MM.1S (cell line): ENCODE measurements around the gene KSR1.

ENCODE experiments used
- DNase-seq: peaks from one replicate; pipeline ENCODE4 v3.0.0-alpha.2; 2015
- H2AFZ ChIP-seq: fragments of 300-600 bp; sonication (generic); 2 replicates; pipeline ENCODE4 v1.6.0; 2016; ENCODE audit warnings: antibody characterized with exemption, low read length
- H3F3A ChIP-seq: fragments of 300-600 bp; sonication (generic); 2 replicates; pipeline ENCODE4 v1.6.1; 2016; ENCODE audit warnings: mild to moderate bottlenecking, antibody characterized with exemption, low read length, moderate library complexity, mixed read lengths; ENCODE audit not compliant: insufficient read depth
- H3K27ac ChIP-seq: fragments of 300-600 bp; sonication (generic); 2 replicates; pipeline ENCODE4 v1.5.1; 2016; ENCODE audit warnings: mild to moderate bottlenecking, low read length
- H3K27me3 ChIP-seq: fragments of 300-600 bp; sonication (generic); replicated peaks from 2 replicates; pipeline ENCODE4 v1.6.0; 2016; ENCODE audit warnings: low read length; ENCODE audit not compliant: insufficient read depth
- H3K36me3 ChIP-seq: fragments of 300-600 bp; sonication (generic); replicated peaks from 2 replicates; pipeline ENCODE4 v1.6.1; 2016; ENCODE audit warnings: mild to moderate bottlenecking, low read length, mixed read lengths; ENCODE audit not compliant: insufficient read depth
- H3K4me1 ChIP-seq: fragments of 300-600 bp; sonication (generic); 2 replicates; pipeline ENCODE4 v1.6.1; 2016; ENCODE audit warnings: low read length, mixed read lengths
- H3K4me2 ChIP-seq: fragments of 300-600 bp; sonication (generic); 2 replicates; pipeline ENCODE4 v1.6.0; 2016; ENCODE audit warnings: low read depth, low read length
- H3K4me3 ChIP-seq: fragments of 300-600 bp; sonication (generic); 2 replicates; pipeline ENCODE4 v1.5.1; 2016; ENCODE audit warnings: low read length, mixed read lengths
- H3K79me2 ChIP-seq: fragments of 300-600 bp; sonication (generic); 2 replicates; pipeline ENCODE4 v1.6.1; 2016; ENCODE audit warnings: mixed run types, low read length, mixed read lengths
- H3K9ac ChIP-seq: fragments of 300-600 bp; sonication (generic); 2 replicates; pipeline ENCODE4 v1.6.1; 2016; ENCODE audit warnings: low read length, mixed read lengths
- H3K9me2 ChIP-seq: fragments of 300-600 bp; sonication (generic); replicated peaks from 2 replicates; pipeline ENCODE4 v1.6.1; 2016; ENCODE audit warnings: mild to moderate bottlenecking, low read length, mixed read lengths; ENCODE audit not compliant: insufficient read depth
- H3K9me3 ChIP-seq: fragments of 300-600 bp; sonication (generic); replicated peaks from 2 replicates; pipeline ENCODE4 v1.6.1; 2016; ENCODE audit warnings: mild to moderate bottlenecking, low read length, mixed read lengths; ENCODE audit not compliant: insufficient read depth
- H4K20me1 ChIP-seq: fragments of 300-600 bp; sonication (generic); 2 replicates; pipeline ENCODE4 v1.6.1; 2016; ENCODE audit warnings: mild to moderate bottlenecking, low read length, moderate library complexity, mixed read lengths; ENCODE audit not compliant: insufficient read depth
- CTCF ChIP-seq: fragments of 300-600 bp; sonication (generic); IDR thresholded peaks from 2 replicates; pipeline ENCODE4 v1.5.1; 2016; ENCODE audit warnings: antibody characterized with exemption, low read length, mixed read lengths
- EZH2 ChIP-seq: fragments of 300-600 bp; sonication (generic); optimal IDR thresholded peaks from 2 replicates; pipeline ENCODE3; 2017; ENCODE audit warnings: low read depth, mild to moderate bottlenecking, antibody characterized with exemption, low read length, mixed read lengths
- EZH2phosphoT487 ChIP-seq: fragments of 300-600 bp; sonication (generic); IDR thresholded peaks from 2 replicates; pipeline ENCODE4 v1.6.1; 2018; ENCODE audit warnings: antibody characterized with exemption, low read length

Gene KSR1

GRCh38 chr17:27593232-27593856, 137.1 kb downstream of the KSR1 start:
- no peaks in the 10 kb centered on the region for H3K27me3 ChIP-seq
- no peak overlapping the region for H2AFZ ChIP-seq
- no peak overlapping the region for H3K9ac ChIP-seq
- H4K20me1 ChIP-seq: no peaks in the 10 kb centered on the region
- no peak for DNase-seq
- H3K36me3 ChIP-seq: no peaks in the 10 kb centered on the region
- no peak overlapping the region for H3K4me3 ChIP-seq
- no peak for TF ChIP-seq EZH2
- TF ChIP-seq CTCF: no peak
- no peak for TF ChIP-seq EZH2phosphoT487
- no peaks in the 10 kb centered on the region for H3K9me3 ChIP-seq
- no peaks in the 10 kb centered on the region for H3K4me1 ChIP-seq
- no peak overlapping the region for H3K27ac ChIP-seq
- H3F3A ChIP-seq: no peaks in the 10 kb centered on the region
- no peak overlapping the region for H3K4me2 ChIP-seq
- H3K79me2 ChIP-seq: no peaks in the 10 kb centered on the region
- no peaks in the 10 kb centered on the region for H3K9me2 ChIP-seq

GRCh38 chr17:27593857-27594255, 137.6 kb downstream of the KSR1 start:
- no peak for DNase-seq
- Histone ChIP-seq H3K4me3 (no peak overlapping the region), H2AFZ (no peak overlapping the region), H3K9me2 (no peaks in the 10 kb centered on the region), H3K79me2 (no peaks in the 10 kb centered on the region), H3K4me1 (no peaks in the 10 kb centered on the region), H3K4me2 (no peak overlapping the region), H3F3A (no peaks in the 10 kb centered on the region), H3K27ac (no peak overlapping the region), H3K9me3 (no peaks in the 10 kb centered on the region), H4K20me1 (no peaks in the 10 kb centered on the region), H3K9ac (no peak overlapping the region), H3K27me3 (no peaks in the 10 kb centered on the region), H3K36me3 (no peaks in the 10 kb centered on the region)
- TF ChIP-seq CTCF: no peak
- TF ChIP-seq EZH2phosphoT487: no peak
- no peak for TF ChIP-seq EZH2

- DNase-seq: no peak
- H3K36me3 ChIP-seq: no peaks in the 10 kb centered on the region
- H3K4me1 ChIP-seq: no peaks in the 10 kb centered on the region
- H3K9me3 ChIP-seq: no peaks in the 10 kb centered on the region
- no peaks in the 10 kb centered on the region for H3K9me2 ChIP-seq
- H4K20me1 ChIP-seq: no peaks in the 10 kb centered on the region
- H3K4me3 ChIP-seq: no peak overlapping the region
- H3K79me2 ChIP-seq: no peaks in the 10 kb centered on the region
- no peak overlapping the region for H2AFZ ChIP-seq
- TF ChIP-seq CTCF (no peak), EZH2phosphoT487 (no peak)
- H3F3A ChIP-seq: no peaks in the 10 kb centered on the region
- H3K27me3 ChIP-seq: no peaks in the 10 kb centered on the region
- H3K27ac ChIP-seq: no peak overlapping the region
- H3K9ac ChIP-seq: no peak overlapping the region
- no peak overlapping the region for H3K4me2 ChIP-seq
Measured at GRCh38 chr17:27595208-27595607, 139.0 kb downstream of the KSR1 start.
